ENCODE data around the gene GJC1.

The GJC1 gene

GRCh38 chr17:44804302-44805089 lies 25.6 kb downstream of the GJC1 start:
- Histone ChIP-seq H3K27ac (ENCODE audit: low read length) (peak overlapping the region; percentile 93), H3K9ac (ENCODE audit: low read length in 2 of 2) (peak overlapping the region; percentile 21 to 51), H3K9me3 (ENCODE audit: control insufficient read depth in 2 of 2, low read length in 2 of 2) (no peaks in the 10 kb centered on the region), H3K36me3 (ENCODE audit: control insufficient read depth in 2 of 2, insufficient read depth in 2 of 2, low read length in 2 of 2) (peaks cover 3 to 10% of the 10 kb centered on the region in 2 donors), H3K27me3 (ENCODE audit: control insufficient read depth in 1 of 2, insufficient read depth in 2 of 2, low read length in 2 of 2) (no peaks in the 10 kb centered on the region), H3K4me1 (ENCODE audit: control insufficient read depth, insufficient read depth, low read length) (peaks cover 69% of the 10 kb centered on the region), H3K4me3 (ENCODE audit: low read length in 2 of 2) (peak overlapping the region; percentile 44 to 58)

GRCh38 chr17:44801880-44802279 lies 28.2 kb downstream of the GJC1 start:
- H3K9me3 ChIP-seq (ENCODE audit: control insufficient read depth in 2 of 2, low read length in 2 of 2), result no peaks in the 10 kb centered on the region
- no peaks in the 10 kb centered on the region for H3K27me3 ChIP-seq (ENCODE audit: control insufficient read depth in 1 of 2, insufficient read depth in 2 of 2, low read length in 2 of 2)
- no peak overlapping the region for H3K4me3 ChIP-seq (ENCODE audit: low read length in 2 of 2)
- peak overlapping the region; percentile 93 for H3K27ac ChIP-seq (ENCODE audit: low read length)
- H3K36me3 ChIP-seq (ENCODE audit: control insufficient read depth in 2 of 2, insufficient read depth in 2 of 2, low read length in 2 of 2), result peaks cover 3 to 12% of the 10 kb centered on the region in 2 donors
- peaks cover 69% of the 10 kb centered on the region for H3K4me1 ChIP-seq (ENCODE audit: control insufficient read depth, insufficient read depth, low read length)
- peak overlapping the region; percentile 1 to 42 for H3K9ac ChIP-seq (ENCODE audit: low read length in 2 of 2)

GRCh38 chr17:44798356-44798755 lies 31.7 kb downstream of the GJC1 start:
- peaks cover 2 to 8% of the 10 kb centered on the region in 2 donors for H3K36me3 ChIP-seq (ENCODE audit: control insufficient read depth in 2 of 2, insufficient read depth in 2 of 2, low read length in 2 of 2)
- H3K27me3 ChIP-seq (ENCODE audit: control insufficient read depth in 1 of 2, insufficient read depth in 2 of 2, low read length in 2 of 2), result no peaks in the 10 kb centered on the region
- H3K9ac ChIP-seq (ENCODE audit: low read length in 2 of 2), result peak overlapping the region in 1 of 2 donors; percentile 74
- H3K4me1 ChIP-seq (ENCODE audit: control insufficient read depth, insufficient read depth, low read length), result peaks cover 62% of the 10 kb centered on the region
- H3K4me3 ChIP-seq (ENCODE audit: low read length in 2 of 2), result peak overlapping the region in 1 of 2 donors; percentile 34
- no peaks in the 10 kb centered on the region for H3K9me3 ChIP-seq (ENCODE audit: control insufficient read depth in 2 of 2, low read length in 2 of 2)
- peak overlapping the region; percentile 72 for H3K27ac ChIP-seq (ENCODE audit: low read length)

DNA sequence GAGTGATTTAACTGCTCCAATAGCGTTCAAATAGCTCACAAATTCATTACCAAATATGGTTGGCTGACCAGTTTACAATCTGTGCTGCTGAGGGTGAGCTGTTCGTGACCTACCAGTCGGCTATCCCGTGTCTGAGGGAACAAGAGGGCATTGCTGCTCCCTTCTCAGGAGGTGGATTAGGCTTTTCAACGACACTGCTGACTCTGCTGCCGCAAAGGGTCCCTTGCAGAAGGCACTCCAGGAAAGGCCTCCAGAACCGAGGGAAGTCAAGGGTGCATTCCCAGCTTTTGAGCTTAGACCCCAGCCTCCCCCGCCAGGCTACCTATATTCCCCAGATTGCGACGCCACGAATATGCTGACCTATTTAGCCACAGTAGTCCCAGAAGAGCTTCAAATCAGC lies 32.3 kb downstream of the GJC1 start:
- H3K36me3 ChIP-seq (ENCODE audit: control insufficient read depth in 2 of 2, insufficient read depth in 2 of 2, low read length in 2 of 2), result peaks cover 2 to 8% of the 10 kb centered on the region in 2 donors
- H3K9me3 ChIP-seq (ENCODE audit: control insufficient read depth in 2 of 2, low read length in 2 of 2), result no peaks in the 10 kb centered on the region
- peaks cover 56% of the 10 kb centered on the region for H3K4me1 ChIP-seq (ENCODE audit: control insufficient read depth, insufficient read depth, low read length)
- peak overlapping the region; percentile 30 to 34 for H3K4me3 ChIP-seq (ENCODE audit: low read length in 2 of 2)
- peak overlapping the region; percentile 29 to 74 for H3K9ac ChIP-seq (ENCODE audit: low read length in 2 of 2)
- H3K27me3 ChIP-seq (ENCODE audit: control insufficient read depth in 1 of 2, insufficient read depth in 2 of 2, low read length in 2 of 2), result no peaks in the 10 kb centered on the region
- peak overlapping the region; percentile 72 for H3K27ac ChIP-seq (ENCODE audit: low read length)

DNA sequence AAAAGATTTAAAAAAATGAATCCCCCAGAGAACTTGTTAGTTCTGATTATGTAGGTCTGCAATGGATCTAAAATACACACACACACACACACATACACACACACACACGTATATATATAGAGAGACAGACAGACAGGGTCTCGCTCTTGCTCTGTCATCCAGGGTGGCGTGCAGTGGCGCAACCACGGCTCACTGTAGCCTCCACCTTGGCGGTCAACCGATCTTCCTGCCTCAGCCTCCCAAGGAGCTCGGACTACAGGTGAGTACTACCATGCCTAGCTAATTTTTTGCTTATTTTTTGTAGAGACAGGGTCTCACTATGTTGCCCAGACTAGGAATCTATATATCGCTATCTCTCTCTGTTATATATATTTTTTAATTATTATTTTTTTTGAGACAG lies 33.4 kb downstream of the GJC1 start:
- no peak overlapping the region for H3K9ac ChIP-seq (ENCODE audit: low read length in 2 of 2)
- H3K9me3 ChIP-seq (ENCODE audit: control insufficient read depth in 2 of 2, low read length in 2 of 2), result no peaks in the 10 kb centered on the region
- H3K4me3 ChIP-seq (ENCODE audit: low read length in 2 of 2), result peak overlapping the region in 1 of 2 donors; percentile 15
- peaks cover 51% of the 10 kb centered on the region for H3K4me1 ChIP-seq (ENCODE audit: control insufficient read depth, insufficient read depth, low read length)
- peaks cover 2 to 8% of the 10 kb centered on the region in 2 donors for H3K36me3 ChIP-seq (ENCODE audit: control insufficient read depth in 2 of 2, insufficient read depth in 2 of 2, low read length in 2 of 2)
- no peaks in the 10 kb centered on the region for H3K27me3 ChIP-seq (ENCODE audit: control insufficient read depth in 1 of 2, insufficient read depth in 2 of 2, low read length in 2 of 2)
- peak overlapping the region; percentile 53 for H3K27ac ChIP-seq (ENCODE audit: low read length)

- H3K27me3 ChIP-seq (ENCODE audit: control insufficient read depth in 1 of 2, insufficient read depth in 2 of 2, low read length in 2 of 2), result no peaks in the 10 kb centered on the region
- peaks cover 46% of the 10 kb centered on the region for H3K4me1 ChIP-seq (ENCODE audit: control insufficient read depth, insufficient read depth, low read length)
- peaks cover 2 to 8% of the 10 kb centered on the region in 2 donors for H3K36me3 ChIP-seq (ENCODE audit: control insufficient read depth in 2 of 2, insufficient read depth in 2 of 2, low read length in 2 of 2)
- H3K9ac ChIP-seq (ENCODE audit: low read length in 2 of 2), result no peak overlapping the region
- H3K27ac ChIP-seq (ENCODE audit: low read length), result peak overlapping the region; percentile 53
- no peak overlapping the region for H3K4me3 ChIP-seq (ENCODE audit: low read length in 2 of 2)
- no peaks in the 10 kb centered on the region for H3K9me3 ChIP-seq (ENCODE audit: control insufficient read depth in 2 of 2, low read length in 2 of 2)
Measured at GRCh38 chr17:44795928-44796327, 34.2 kb downstream of the GJC1 start.

- Histone ChIP-seq H3K36me3 (ENCODE audit: control insufficient read depth in 2 of 2, insufficient read depth in 2 of 2, low read length in 2 of 2) (peaks cover 2 to 6% of the 10 kb centered on the region in 2 donors), H3K27ac (ENCODE audit: low read length) (peak overlapping the region; percentile 53), H3K4me1 (ENCODE audit: control insufficient read depth, insufficient read depth, low read length) (peaks cover 46% of the 10 kb centered on the region), H3K27me3 (ENCODE audit: control insufficient read depth in 1 of 2, insufficient read depth in 2 of 2, low read length in 2 of 2) (no peaks in the 10 kb centered on the region), H3K9ac (ENCODE audit: low read length in 2 of 2) (no peak overlapping the region), H3K4me3 (ENCODE audit: low read length in 2 of 2) (no peak overlapping the region), H3K9me3 (ENCODE audit: control insufficient read depth in 2 of 2, low read length in 2 of 2) (no peaks in the 10 kb centered on the region)
Measured at GRCh38 chr17:44795421-44795820, 34.7 kb downstream of the GJC1 start.

DNA sequence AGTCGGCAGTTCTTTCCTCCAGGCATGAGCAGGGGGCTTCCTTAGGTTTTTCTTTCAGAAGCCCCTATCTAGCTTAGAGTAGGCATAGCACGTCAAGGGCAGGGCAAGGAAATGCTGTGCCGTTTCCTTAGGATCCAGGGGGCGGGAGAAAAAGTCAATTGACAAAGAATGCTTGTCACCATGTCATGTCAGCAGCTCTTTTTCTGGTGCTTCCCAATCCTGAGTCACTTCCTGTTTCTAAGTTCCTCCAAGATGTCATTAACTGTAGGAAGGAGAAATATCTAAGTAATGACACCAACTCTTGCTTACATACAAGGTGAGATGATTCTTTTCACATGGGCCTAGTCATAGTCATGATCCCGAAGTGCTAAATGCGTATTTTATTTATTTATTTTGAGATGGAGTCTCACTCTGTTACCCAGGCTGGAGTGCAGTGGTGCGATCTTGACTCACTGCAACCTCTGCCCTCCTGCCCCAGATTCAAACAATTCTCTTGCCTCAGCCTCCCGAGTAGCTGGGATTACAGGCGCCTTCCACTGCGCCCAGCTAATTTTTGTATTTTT lies 35.2 kb downstream of the GJC1 start:
- Histone ChIP-seq H3K9ac (ENCODE audit: low read length in 2 of 2) (peak overlapping the region in 1 of 2 donors; percentile 53), H3K27me3 (ENCODE audit: control insufficient read depth in 1 of 2, insufficient read depth in 2 of 2, low read length in 2 of 2) (no peaks in the 10 kb centered on the region), H3K9me3 (ENCODE audit: control insufficient read depth in 2 of 2, low read length in 2 of 2) (no peaks in the 10 kb centered on the region), H3K4me1 (ENCODE audit: control insufficient read depth, insufficient read depth, low read length) (peaks cover 46% of the 10 kb centered on the region), H3K4me3 (ENCODE audit: low read length in 2 of 2) (no peak overlapping the region), H3K36me3 (ENCODE audit: control insufficient read depth in 2 of 2, insufficient read depth in 2 of 2, low read length in 2 of 2) (peaks cover 2 to 5% of the 10 kb centered on the region in 2 donors), H3K27ac (ENCODE audit: low read length) (peak overlapping the region; percentile 78)

- no peaks in the 10 kb centered on the region for H3K9me3 ChIP-seq (ENCODE audit: control insufficient read depth in 2 of 2, low read length in 2 of 2)
- peak overlapping the region in 1 of 2 donors; percentile 29 for H3K4me3 ChIP-seq (ENCODE audit: low read length in 2 of 2)
- peak overlapping the region; percentile 78 for H3K27ac ChIP-seq (ENCODE audit: low read length)
- H3K27me3 ChIP-seq (ENCODE audit: control insufficient read depth in 1 of 2, insufficient read depth in 2 of 2, low read length in 2 of 2), result no peaks in the 10 kb centered on the region
- H3K4me1 ChIP-seq (ENCODE audit: control insufficient read depth, insufficient read depth, low read length), result peaks cover 42% of the 10 kb centered on the region
- H3K36me3 ChIP-seq (ENCODE audit: control insufficient read depth in 2 of 2, insufficient read depth in 2 of 2, low read length in 2 of 2), result peaks cover 0 to 2% of the 10 kb centered on the region in 2 donors
- H3K9ac ChIP-seq (ENCODE audit: low read length in 2 of 2), result peak overlapping the region in 1 of 2 donors; percentile 53
Measured at GRCh38 chr17:44793885-44794842, 35.9 kb downstream of the GJC1 start.

- no peaks in the 10 kb centered on the region for H3K27me3 ChIP-seq (ENCODE audit: control insufficient read depth in 1 of 2, insufficient read depth in 2 of 2, low read length in 2 of 2)
- no peak overlapping the region for H3K9ac ChIP-seq (ENCODE audit: low read length in 2 of 2)
- no peak overlapping the region for H3K4me3 ChIP-seq (ENCODE audit: low read length in 2 of 2)
- H3K36me3 ChIP-seq (ENCODE audit: control insufficient read depth in 2 of 2, insufficient read depth in 2 of 2, low read length in 2 of 2), result peaks cover 0 to 2% of the 10 kb centered on the region in 2 donors
- no peaks in the 10 kb centered on the region for H3K9me3 ChIP-seq (ENCODE audit: control insufficient read depth in 2 of 2, low read length in 2 of 2)
- peaks cover 35% of the 10 kb centered on the region for H3K4me1 ChIP-seq (ENCODE audit: control insufficient read depth, insufficient read depth, low read length)
- no peak overlapping the region for H3K27ac ChIP-seq (ENCODE audit: low read length)
Measured at GRCh38 chr17:44792276-44792675, 37.8 kb downstream of the GJC1 start.
